HepG2 (cell line): ENCODE measurements around the gene FXYD4. TPM values are rescaled to one million over a fixed set of nuclear protein-coding genes. Genes with fewer than 3 reads are reported as not detected.

Experiments used
- ASH2L ChIP-seq: fragments of 300-600, 200-600 bp; sonication (generic); IDR thresholded peaks from 2 replicates; pipeline ENCODE4 v1.7.0; 2017; ENCODE audit warnings: low read depth, mild to moderate bottlenecking, moderate library complexity, mixed read lengths, low read length; ENCODE audit not compliant: insufficient read length
- GFI1 ChIP-seq: sonication (generic); formaldehyde crosslinking; IDR thresholded peaks from 2 replicates; pipeline ENCODE4 v1.5.0; 2020; ENCODE audit warnings: missing genetic modification reagents, mild to moderate bottlenecking, borderline replicate concordance
- GTF3A ChIP-seq: sonication (generic); formaldehyde crosslinking; conservative IDR thresholded peaks from 2 replicates; pipeline ENCODE4 v1.4.0; 2020; ENCODE audit warnings: mild to moderate bottlenecking, missing genetic modification reagents
- KDM5B ChIP-seq: sonication (generic); formaldehyde crosslinking; IDR thresholded peaks from 2 replicates; pipeline ENCODE4 v1.4.0; 2020; ENCODE audit warnings: missing genetic modification reagents, mild to moderate bottlenecking, borderline replicate concordance
- MYC ChIP-seq: sonication (generic); formaldehyde crosslinking; IDR thresholded peaks from 2 replicates; pipeline ENCODE4 v1.9.0; 2021; ENCODE audit warnings: missing genetic modification reagents, borderline replicate concordance
- PTBP1 ChIP-seq: fragments of 200-400 bp; formaldehyde crosslinking; IDR thresholded peaks from 2 replicates; pipeline ENCODE4 v1.6.1; 2018; ENCODE audit warnings: low read length, low read depth; ENCODE audit not compliant: poor library complexity, severe bottlenecking
- RNF2 ChIP-seq: fragments of 450-650 bp; conservative IDR thresholded peaks from 2 replicates; pipeline ENCODE4 v1.6.1; 2016; ENCODE audit warnings: low read depth
- SNAI1 ChIP-seq: sonication (generic); formaldehyde crosslinking; IDR thresholded peaks from 2 replicates; pipeline ENCODE4 v1.5.0; 2020; ENCODE audit warnings: mild to moderate bottlenecking, missing genetic modification reagents, borderline replicate concordance
- TCF12 ChIP-seq, 2 experiments: fragments of 450-650 bp in 1 of 2; sonication (generic) in 1 of 2; formaldehyde crosslinking in 1 of 2; IDR thresholded peaks; 2 replicates each; pipeline versions ENCODE4 v1.6.1 to v1.8.0; 2017 to 2022; ENCODE audit warnings: antibody characterized with exemption in 1 of 2, mild to moderate bottlenecking in 1 of 2, missing genetic modification reagents in 1 of 2, moderate library complexity in 1 of 2
- ZBTB39 ChIP-seq: sonication (generic); formaldehyde crosslinking; IDR thresholded peaks from 2 replicates; pipeline ENCODE4 v1.5.0; 2020; ENCODE audit warnings: missing genetic modification reagents
- ZFY ChIP-seq: sonication (generic); formaldehyde crosslinking; IDR thresholded peaks from 2 replicates; pipeline ENCODE4 v1.4.0; 2020; ENCODE audit warnings: missing genetic modification reagents
- ZNF124 ChIP-seq: sonication (generic); formaldehyde crosslinking; IDR thresholded peaks from 2 replicates; pipeline ENCODE4 v1.4.0; 2020; ENCODE audit warnings: missing genetic modification reagents
- ZNF142 ChIP-seq: sonication (generic); formaldehyde crosslinking; IDR thresholded peaks from 2 replicates; pipeline ENCODE4 v1.4.0; 2020; ENCODE audit warnings: missing genetic modification reagents
- ZNF33B ChIP-seq: sonication (generic); formaldehyde crosslinking; IDR thresholded peaks from 2 replicates; pipeline ENCODE4 v1.5.1; 2020; ENCODE audit warnings: mild to moderate bottlenecking, missing genetic modification reagents
- ZNF615 ChIP-seq: sonication (generic); formaldehyde crosslinking; IDR thresholded peaks from 2 replicates; pipeline ENCODE4 v1.5.0; 2020; ENCODE audit warnings: mild to moderate bottlenecking, missing genetic modification reagents, borderline replicate concordance
- ZNF883 ChIP-seq: sonication (generic); formaldehyde crosslinking; IDR thresholded peaks from 2 replicates; pipeline ENCODE4 v1.5.1; 2020; ENCODE audit warnings: mild to moderate bottlenecking, missing genetic modification reagents; ENCODE audit errors: not compliant biosample characterization
- polyA plus RNA-seq, 8 experiments: library from polyadenylated mRNA; depleted of rRNA in 3 of 8; stranded (reverse) in 7 of 8; unstranded in 1 of 8; fragments of >200 nt; fragmentation: Illumina TruSeq in 4 of 8; extraction: Trizol in 4 of 8; gene quantifications; 2 replicates each; pipeline versions ENCODE4 v1.2.1 to v1.2.3, GENCODE V29; 2011 to 2016; ENCODE audit warnings: low read depth in 4 of 8, missing spikeins in 1 of 8, mixed read lengths in 1 of 8; ENCODE audit not compliant: insufficient read depth in 1 of 8
- total RNA-seq, 5 experiments: library from RNA; depleted of rRNA; stranded (reverse); fragments of >200 nt; fragmentation: Illumina TruSeq; extraction: Trizol; gene quantifications; 2 replicates each; pipeline ENCODE4 v1.2.3, GENCODE V29; 2016; ENCODE audit warnings: low read depth in 1 of 5

FXYD4 gene
- total and polyA plus RNA-seq, 2 of the 13 experiments (the other 11 are each of a cell fraction or from before 2014, with no cell fraction given), result not detected

GRCh38 chr10:43396061-43396927, 24.9 kb downstream of the FXYD4 start (continued):
- no peak for TF ChIP-seq GTF3A (CRISPR knock-in tag)
- no peak for TF ChIP-seq ZNF615 (CRISPR knock-in tag)
- peak; percentile 37; the same call in 1 of the 2 replicates for TF ChIP-seq ZNF33B (CRISPR knock-in tag)
- TF ChIP-seq ZNF142 (CRISPR knock-in tag), result no peak; the same call in 1 of the 2 replicates
- TF ChIP-seq PTBP1, result no peak
- TF ChIP-seq ZNF124 (CRISPR knock-in tag), result peak; percentile 37; the same call in 1 of the 2 replicates
- peak; percentile 76 for TF ChIP-seq ASH2L
- TF ChIP-seq GFI1, result 0 out of 2 replicates have a peak, but pooled peaks have one; percentile 19
- peak; percentile 17 for TF ChIP-seq ZNF883 (CRISPR knock-in tag)
- TF ChIP-seq MYC (CRISPR knock-in tag), result no peak
- TF ChIP-seq ZBTB39 (CRISPR knock-in tag), result peak; percentile 7; the same call in 1 of the 2 replicates
- TF ChIP-seq ZFY (CRISPR knock-in tag), result peak; percentile 86
- TF ChIP-seq RNF2, result peak; percentile 82
- TF ChIP-seq TCF12 (IDR thresholded peaks at IDR 0.05), result no peak
- TF ChIP-seq TCF12 (CRISPR knock-in tag; IDR thresholded peaks at IDR 0.05), result peak; percentile 20; the same call in 1 of the 2 replicates
- TF ChIP-seq SNAI1 (CRISPR knock-in tag), result peak; percentile 80; the same call in 1 of the 2 replicates
- peak; percentile 29; the same call in 1 of the 2 replicates for TF ChIP-seq KDM5B (CRISPR knock-in tag)
